TTC549 (cell line): Measurements from ENCODE around the gene NOTCH2.
A peak's percentile ranks its signal among the peaks of the same experiment; 100 is the strongest.
"Not testable (repeated sequence)": the region's sequence is repeated elsewhere in the genome, so short reads cannot be mapped to it uniquely, and the experiment has no call there.

Source experiments
- FAIRE-seq: peaks from 2 replicates; lab custom pipeline; 2012; peaks lifted over from hg19 to GRCh38; lab: Jason Lieb, UNC

NOTCH2 gene

DNA sequence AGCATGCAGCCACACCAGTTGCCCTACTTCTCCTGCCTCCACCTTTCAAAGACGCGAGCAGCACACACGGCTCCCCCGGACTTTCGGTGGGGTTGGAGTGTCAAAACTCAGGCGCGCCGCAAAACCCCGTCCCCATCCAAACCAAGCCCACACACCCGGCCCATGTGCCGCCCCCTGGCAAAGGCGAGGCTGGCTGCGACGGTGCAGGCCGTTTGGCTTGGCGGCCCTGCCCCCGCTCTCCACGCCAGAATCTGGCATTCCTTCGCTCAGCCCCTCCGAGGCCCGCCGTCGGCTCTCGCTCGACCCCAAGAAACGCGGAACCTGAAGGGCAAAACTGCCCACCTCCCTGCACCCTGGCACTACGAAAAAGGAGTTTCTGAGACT lies 787 bp downstream of the NOTCH2 start:
- FAIRE-seq, result not testable (repeated sequence)

DNA sequence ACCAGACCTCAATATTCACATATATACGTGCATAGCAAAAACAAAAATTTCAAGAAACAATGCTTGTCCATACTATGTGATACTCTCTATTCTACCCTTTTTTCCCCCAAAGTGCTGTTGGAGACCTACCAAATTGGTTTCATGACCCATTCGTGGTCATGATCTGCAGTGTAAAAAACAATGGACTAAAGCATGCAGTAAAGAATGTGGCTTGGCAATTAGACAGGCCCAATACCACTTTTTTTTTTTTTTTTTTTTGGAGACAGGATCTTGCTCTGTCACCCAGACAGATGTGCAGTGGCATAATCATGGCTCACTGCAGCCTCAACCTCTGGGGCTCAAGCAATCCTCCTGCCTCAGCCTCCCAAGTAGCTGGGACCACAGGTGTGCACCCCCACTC lies 21.3 kb downstream of the NOTCH2 start:
- not testable (repeated sequence) for FAIRE-seq

DNA sequence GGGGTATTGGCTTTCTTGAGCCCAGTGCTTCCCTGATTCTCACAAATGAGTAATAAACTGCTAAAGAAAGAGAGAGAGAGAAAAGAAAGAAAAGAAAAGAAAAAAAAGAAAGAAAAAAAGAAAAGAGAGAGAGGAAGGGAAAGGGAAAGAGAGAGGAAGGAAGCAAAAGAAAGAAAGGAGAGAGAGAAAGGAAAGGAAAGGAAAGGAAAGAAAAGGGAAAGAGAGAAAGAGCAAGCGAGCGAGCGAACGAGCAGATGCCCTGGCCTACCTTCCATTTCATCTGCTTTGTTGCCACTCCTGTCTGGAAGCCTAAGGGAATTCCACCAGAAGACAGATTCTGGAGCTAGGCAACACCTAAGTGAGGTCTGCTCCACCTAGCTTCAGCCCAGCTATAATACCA lies 27.7 kb downstream of the NOTCH2 start:
- not testable (repeated sequence) for FAIRE-seq

GRCh38 chr1:120032253-120032652 lies 37.2 kb downstream of the NOTCH2 start:
- FAIRE-seq, result not testable (repeated sequence)

DNA sequence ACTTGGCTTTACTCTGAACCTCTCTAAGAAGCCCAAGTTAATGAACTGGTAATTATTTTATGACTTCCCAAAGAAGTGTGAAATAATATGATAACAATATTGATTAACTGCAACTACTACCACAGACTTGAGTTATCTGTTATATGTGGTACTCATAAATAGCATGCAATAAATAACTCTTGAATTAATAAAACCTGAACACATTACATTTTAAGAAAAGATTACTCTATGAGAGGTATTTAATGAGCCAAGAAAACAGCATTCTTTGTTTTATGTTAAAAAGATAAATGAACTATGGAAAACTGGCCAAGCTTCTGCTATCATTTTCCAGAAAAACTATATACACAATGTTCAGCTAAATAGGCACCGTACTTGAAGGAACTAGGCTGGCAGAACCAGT lies 45.7 kb downstream of the NOTCH2 start:
- FAIRE-seq, result not testable (repeated sequence)

GRCh38 chr1:120014978-120015377 lies 54.5 kb downstream of the NOTCH2 start:
- not testable (repeated sequence) for FAIRE-seq

DNA sequence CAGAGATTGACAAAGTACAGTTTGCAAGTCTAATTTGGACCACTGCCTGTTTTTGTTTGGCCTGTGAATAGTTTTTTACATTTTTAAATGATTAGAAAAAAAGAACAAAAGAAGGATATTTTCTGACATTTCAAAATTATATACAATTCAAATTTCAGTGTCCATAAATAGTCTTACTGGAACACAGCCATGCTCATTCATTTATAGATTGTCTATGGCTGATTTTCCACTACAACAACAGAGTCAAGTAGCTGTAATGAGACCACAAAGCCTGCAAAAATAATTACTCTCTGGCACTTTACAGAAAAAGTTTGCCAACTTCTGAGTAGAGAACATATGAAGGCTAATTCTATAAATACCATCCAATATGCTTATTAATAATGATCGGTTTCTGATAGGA lies 61.1 kb downstream of the NOTCH2 start:
- not testable (repeated sequence) for FAIRE-seq

DNA sequence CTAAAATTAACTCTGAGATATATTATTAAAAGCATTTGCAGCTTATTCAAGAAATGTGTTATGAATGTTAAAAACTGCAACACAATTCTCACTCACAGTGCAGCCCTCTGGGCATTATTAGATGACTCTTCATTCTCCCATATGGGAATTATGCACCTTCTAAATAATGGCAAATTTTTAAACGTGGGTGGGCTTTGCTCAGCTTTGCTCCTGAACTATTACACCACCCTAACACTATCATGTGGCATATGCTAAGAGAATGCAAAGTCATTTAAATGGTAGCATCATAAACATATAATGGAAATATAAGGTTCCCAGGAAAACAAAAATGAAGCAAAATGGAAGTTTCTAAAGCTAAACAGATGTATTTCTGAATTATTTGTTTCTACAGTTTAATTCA lies 61.6 kb downstream of the NOTCH2 start:
- peak; percentile 3 for FAIRE-seq

DNA sequence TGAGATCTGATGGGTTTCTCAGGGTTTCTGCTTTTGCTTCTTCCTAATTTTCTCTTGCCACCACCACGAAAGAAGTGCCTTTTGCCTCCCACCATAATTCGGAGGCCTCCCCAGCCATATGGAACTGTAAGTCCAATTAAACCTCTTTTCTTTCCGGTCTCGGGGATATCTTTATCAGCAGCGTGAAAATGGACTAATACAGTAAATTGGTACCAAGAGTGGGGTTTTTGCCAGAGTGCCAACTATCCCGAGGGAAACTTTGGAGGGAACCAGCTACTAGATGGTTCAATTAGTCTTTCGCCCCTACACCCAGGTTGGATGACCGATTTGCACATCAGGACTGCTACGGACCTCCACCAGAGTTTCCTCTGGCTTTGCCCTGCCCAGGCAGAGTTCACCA lies 68.4 kb downstream of the NOTCH2 start:
- FAIRE-seq, result not testable (repeated sequence)

GRCh38 chr1:119996731-119997312 lies 72.6 kb downstream of the NOTCH2 start:
- FAIRE-seq, result not testable (repeated sequence)

- not testable (repeated sequence) for FAIRE-seq
These were observed 73.5 kb downstream of the NOTCH2 start for GRCh38 chr1:119995975-119996374.

- no peak for FAIRE-seq
These were observed 81.0 kb downstream of the NOTCH2 start for GRCh38 chr1:119988306-119989062.

DNA sequence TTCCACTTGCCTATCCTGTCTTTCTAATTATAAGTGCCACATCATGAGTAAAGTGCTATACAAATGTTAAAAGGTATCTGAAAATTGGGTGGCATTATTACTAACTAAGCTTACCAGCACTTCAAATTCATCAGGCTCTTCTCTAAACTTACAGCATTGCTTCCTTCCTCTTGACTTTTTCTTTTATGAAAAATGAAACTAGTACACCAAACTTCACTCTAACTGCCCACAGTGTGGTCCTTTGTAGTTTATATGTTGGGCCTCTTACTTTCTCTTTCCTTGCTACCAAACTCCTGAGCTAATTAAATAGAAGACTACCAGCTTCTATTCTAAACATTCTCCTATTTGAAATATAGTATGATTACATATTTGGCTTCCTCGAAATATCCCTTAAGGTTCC lies 81.8 kb downstream of the NOTCH2 start:
- FAIRE-seq, result no peak

DNA sequence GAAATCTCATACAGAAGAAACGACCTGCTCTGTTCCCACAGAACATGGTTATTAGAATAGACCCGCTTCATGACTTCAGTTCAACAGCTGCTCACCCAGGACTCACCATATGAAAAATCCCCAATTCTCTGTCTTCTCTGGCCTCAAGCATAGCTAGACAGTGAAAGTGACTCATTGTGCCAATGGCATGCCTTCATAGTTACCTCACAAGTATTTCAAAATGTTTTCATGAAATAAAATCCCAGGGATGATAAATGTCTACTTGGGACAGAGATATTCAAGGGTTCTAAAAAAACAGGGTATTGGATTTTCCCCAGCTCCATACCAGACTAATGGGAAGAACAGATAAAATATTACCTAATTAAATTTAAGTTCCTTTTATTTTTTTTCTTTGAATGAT lies 82.3 kb downstream of the NOTCH2 start:
- FAIRE-seq, result no peak

DNA sequence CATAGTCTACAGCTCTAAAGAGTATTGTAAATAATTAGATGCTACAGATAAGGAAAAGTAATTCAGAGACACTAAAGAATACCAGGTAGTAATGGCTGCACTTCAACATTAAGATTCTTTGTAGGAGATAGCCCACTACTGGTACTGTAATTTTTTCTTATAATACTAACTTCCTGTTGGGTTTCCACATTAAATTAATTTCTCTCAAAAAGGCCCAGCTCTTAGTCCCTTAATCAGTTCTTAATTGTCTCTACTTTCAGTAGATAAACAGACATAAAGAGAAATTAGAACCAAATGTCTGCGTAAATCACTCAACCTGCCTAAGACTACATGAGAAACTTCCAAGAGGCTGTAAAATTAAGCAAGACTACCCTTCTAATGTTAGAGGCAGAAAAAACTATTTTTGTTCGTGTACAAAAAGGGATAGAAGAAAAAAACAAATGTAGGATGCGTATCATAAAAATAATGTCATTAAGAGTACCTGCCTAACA lies 83.4 kb downstream of the NOTCH2 start:
- FAIRE-seq, result no peak

- no peak for FAIRE-seq
These were observed 84.7 kb downstream of the NOTCH2 start for GRCh38 chr1:119984771-119985170.

DNA sequence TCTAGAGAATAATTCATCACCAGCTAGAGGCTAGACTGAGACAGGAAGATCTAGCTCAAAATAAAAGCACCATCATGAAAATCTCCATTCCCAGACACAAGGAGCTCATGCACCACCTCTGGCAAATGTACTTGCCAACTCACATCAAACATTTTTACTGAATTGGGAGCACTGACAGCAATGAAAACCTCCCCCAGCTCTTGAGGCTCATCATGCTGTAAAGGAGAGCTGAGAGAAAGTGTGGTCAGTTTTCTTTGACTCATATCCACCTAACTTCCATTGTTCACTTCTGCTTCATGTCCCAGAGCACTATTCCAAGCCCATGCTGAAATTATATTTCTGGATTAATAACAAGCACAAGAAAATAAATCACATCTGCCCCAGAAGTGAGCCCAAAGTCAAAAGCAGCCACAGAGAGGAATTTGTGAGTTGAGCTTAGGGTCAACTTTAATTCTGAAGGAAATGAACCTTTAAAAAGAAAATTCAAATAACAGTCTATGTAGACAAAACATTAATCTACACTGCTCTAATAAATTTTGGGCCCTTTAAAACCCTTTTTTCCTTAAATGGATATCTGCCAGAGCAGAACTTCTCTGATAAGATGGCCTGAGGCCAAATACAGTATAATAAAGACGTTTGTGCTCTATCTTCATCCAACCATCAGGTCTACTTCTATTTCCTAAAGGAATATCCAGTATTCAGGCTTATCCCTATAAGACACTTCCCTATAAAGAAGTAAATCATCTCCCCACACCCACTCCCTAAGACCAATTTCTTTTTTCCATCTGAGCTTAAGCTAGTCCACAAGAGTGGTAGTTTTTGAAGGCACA lies 87.3 kb downstream of the NOTCH2 start:
- no peak for FAIRE-seq

DNA sequence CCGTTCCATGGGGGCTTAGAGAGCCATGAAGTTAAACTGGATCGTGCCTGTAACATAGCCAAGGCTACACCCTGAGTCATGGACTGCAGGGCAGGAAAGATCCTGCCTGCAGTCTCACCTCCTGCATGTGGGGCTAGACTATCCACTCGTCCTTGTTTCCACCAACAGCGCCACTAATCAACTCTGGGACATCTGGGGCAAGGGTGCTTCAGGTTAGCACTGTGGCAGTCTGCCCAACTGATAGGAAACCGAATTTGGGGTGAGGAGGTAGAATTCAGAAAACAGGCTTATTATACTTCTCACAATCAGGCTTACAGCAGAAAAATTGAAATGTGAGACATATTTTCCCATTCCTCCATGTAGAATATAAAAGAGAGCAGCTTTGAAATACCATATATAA lies 88.0 kb downstream of the NOTCH2 start:
- no peak for FAIRE-seq

DNA sequence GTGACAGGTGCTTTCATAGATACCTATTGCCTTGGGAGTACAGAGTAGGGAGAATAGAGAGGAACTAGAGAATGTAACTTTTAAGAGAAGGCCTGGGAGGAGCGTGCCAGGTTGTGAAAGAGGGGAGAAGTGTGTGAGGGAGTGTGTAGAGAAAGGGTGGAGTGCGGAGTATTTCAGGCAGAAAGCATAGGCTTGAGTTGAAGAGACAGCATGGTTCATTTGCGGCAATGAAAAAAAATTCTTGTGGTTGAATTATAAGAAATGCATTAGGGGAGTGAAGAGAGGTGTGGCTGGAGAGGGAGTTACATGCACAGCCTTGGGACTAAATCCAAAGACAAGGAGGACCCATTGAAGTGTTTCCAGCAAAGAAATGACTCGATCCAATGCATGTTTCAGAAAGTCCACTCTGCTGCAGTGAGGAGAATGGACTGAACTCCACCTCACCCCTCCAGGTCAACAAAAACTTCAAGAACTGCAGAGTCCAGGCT lies 91.4 kb downstream of the NOTCH2 start:
- no peak for FAIRE-seq

- FAIRE-seq, result not testable (repeated sequence)
These were observed 92.2 kb downstream of the NOTCH2 start for GRCh38 chr1:119977113-119977736.

DNA sequence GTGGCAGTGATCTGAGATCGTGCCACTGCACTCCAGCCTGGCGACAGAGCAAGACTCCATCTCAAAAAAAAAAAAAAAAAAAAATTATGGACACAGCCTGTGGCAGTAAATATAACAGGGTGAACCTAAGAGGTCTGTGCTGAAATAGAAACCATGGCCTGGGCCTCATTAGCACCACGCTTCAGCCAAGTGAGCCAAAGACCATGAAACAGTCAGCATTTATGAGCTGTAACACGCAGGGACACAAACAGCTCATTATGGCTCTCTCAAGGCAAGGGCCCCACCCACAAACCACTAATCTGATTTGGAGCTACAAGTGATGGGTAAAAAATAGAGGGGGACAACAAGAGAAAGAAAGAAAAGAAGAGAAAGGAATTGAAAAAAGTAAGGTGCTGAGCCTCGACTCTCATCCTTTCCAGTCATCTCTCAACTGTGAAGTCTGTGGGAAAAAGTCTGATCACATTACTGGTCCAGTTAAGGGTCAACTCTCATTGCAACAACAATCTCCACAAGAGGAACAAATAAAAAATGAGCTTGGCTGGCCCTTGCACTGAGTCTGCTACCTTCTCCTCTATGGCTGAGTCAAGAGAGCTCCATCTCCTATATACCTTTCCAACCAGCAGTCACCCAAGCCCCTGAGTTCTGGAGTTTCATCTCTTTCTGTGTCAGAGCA lies 93.7 kb downstream of the NOTCH2 start:
- not testable (repeated sequence) for FAIRE-seq

DNA sequence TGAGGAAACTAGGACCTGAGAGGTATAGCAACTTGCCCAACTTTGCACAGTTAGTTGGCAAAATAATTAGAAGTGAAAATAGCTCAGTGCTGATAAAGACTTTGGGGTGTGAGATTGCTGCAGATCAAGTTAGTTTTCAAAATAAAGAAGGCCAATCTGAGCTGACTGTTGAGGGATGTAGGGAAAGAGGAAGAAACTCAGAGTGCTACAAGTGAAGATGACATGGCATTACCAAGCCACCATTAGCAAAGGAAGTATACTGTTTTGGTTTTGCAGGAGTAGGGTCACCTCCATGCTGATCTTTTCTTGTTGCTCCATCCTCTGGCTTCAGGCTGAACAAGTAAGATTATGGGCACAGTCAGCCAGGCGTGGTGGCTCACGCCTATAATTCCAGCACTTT lies 94.5 kb downstream of the NOTCH2 start:
- FAIRE-seq, result no peak
